Activated T-helper 17 cell treated with anti-CD3 and anti-CD28 coated beads, Interleukin-2, amount 50 U/mL, for 72 hours (primary cell): Measurements from ENCODE around the gene IQCH. TPM values are rescaled to one million over a fixed set of nuclear protein-coding genes. Genes with fewer than 3 reads are reported as not detected.
A peak's percentile ranks its signal among the peaks of the same experiment; 100 is the strongest.

ENCODE experiments used
- ATAC-seq: fragments of 150-1000 bp; cut with Tn5 transposase; replicated peaks from 2 replicates; pipeline ENCODE4 v1.10.0; 2021; ENCODE audit warnings: mild to moderate bottlenecking, moderate library complexity
- H3K27ac Mint-ChIP-seq: one replicate; pipeline ENCODE4 v1.8.0; 2022; ENCODE audit warnings: mixed read lengths
- H3K27me3 Mint-ChIP-seq: one replicate; pipeline ENCODE4 v1.8.0; 2022; ENCODE audit warnings: mixed read lengths
- H3K36me3 Mint-ChIP-seq: one replicate; pipeline ENCODE4 v1.8.0; 2022; ENCODE audit warnings: low read depth, mild to moderate bottlenecking, mixed read lengths
- H3K4me1 Mint-ChIP-seq: one replicate; pipeline ENCODE4 v1.8.0; 2022; ENCODE audit warnings: mixed read lengths
- H3K4me3 Mint-ChIP-seq: one replicate; pipeline ENCODE4 v1.8.0; 2022; ENCODE audit warnings: mild to moderate bottlenecking, mixed read lengths
- H3K9me3 Mint-ChIP-seq: one replicate; pipeline ENCODE4 v1.8.0; 2022; ENCODE audit warnings: mixed read lengths
- total RNA-seq, 2 donors: library from RNA; stranded (reverse); gene quantifications; one replicate each; pipeline ENCODE4 v1.2.3, GENCODE V29; 2022

The IQCH gene
- total RNA-seq, 2 donors from 2014 or later, result 0.77 to 0.89 TPM

- Mint-ChIP-seq H3K4me3 (no peak overlapping the region), H3K9me3 (no peaks in the 10 kb centered on the region), H3K27me3 (peaks cover 6% of the 10 kb centered on the region), H3K27ac (no peak overlapping the region), H3K4me1 (no peaks in the 10 kb centered on the region), H3K36me3 (no peaks in the 10 kb centered on the region)
- no peak for ATAC-seq
These were observed 115.8 kb downstream of the IQCH start for GRCh38 chr15:67370206-67370954.

DNA sequence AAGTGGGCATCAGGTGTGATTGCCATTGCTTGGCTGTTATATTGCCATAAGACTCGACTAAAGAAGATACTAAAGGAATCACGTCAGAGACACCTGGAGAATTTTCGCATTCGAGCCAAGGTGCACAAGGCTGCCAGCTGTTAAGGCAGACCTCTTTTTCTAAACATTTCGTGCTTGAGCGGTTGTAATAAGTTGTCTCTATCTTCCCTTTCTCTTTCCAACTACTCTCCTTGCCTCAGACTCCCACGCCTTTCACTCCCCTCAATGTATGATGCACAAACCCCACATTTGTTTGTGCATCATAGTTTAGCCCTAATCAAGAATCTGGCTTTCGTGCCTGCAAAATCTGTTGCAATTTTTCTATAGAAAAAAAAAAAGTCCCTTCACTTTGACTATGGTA is 118.0 kb downstream of the IQCH start:
- H3K9me3 Mint-ChIP-seq, result no peaks in the 10 kb centered on the region
- peaks cover 6% of the 10 kb centered on the region for H3K27me3 Mint-ChIP-seq
- H3K4me3 Mint-ChIP-seq, result no peak overlapping the region
- no peaks in the 10 kb centered on the region for H3K36me3 Mint-ChIP-seq
- no peak overlapping the region for H3K27ac Mint-ChIP-seq
- H3K4me1 Mint-ChIP-seq, result no peaks in the 10 kb centered on the region
- ATAC-seq, result no peak

- peaks cover 6% of the 10 kb centered on the region for H3K27me3 Mint-ChIP-seq
- no peaks in the 10 kb centered on the region for H3K4me1 Mint-ChIP-seq
- no peak overlapping the region for H3K27ac Mint-ChIP-seq
- no peak for ATAC-seq
- no peaks in the 10 kb centered on the region for H3K9me3 Mint-ChIP-seq
- no peaks in the 10 kb centered on the region for H3K36me3 Mint-ChIP-seq
- no peak overlapping the region for H3K4me3 Mint-ChIP-seq
These were observed 118.5 kb downstream of the IQCH start for GRCh38 chr15:67372986-67373675.

GRCh38 chr15:67373971-67374370 is 119.4 kb downstream of the IQCH start:
- Mint-ChIP-seq H3K4me1 (no peaks in the 10 kb centered on the region), H3K36me3 (no peaks in the 10 kb centered on the region), H3K27me3 (peaks cover 6% of the 10 kb centered on the region), H3K4me3 (no peak overlapping the region), H3K27ac (no peak overlapping the region), H3K9me3 (no peaks in the 10 kb centered on the region)
- ATAC-seq, result no peak

DNA sequence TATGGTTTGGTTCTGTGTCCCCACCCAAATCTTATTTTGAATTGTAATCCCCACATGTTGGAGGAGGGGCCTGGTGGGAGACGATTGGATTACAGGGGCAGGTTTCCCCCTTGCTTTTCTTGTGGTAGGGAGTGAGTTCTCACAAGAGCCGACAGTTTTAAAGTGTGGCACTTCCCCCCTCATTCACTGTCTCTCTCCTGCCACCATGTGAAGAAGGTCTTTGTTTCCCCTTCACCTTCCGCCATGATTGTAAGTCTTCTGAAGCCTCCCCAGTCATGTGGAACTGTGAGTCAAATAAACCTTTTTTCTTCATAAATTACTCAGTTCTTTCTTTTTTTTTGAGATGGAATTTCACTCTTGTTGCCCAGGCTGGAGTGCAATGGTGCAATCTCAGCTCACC is 124.9 kb downstream of the IQCH start:
- H3K4me3 Mint-ChIP-seq, result no peak overlapping the region
- H3K27me3 Mint-ChIP-seq, result peaks cover 5% of the 10 kb centered on the region
- no peak overlapping the region for H3K27ac Mint-ChIP-seq
- H3K36me3 Mint-ChIP-seq, result no peaks in the 10 kb centered on the region
- H3K4me1 Mint-ChIP-seq, result no peaks in the 10 kb centered on the region
- no peaks in the 10 kb centered on the region for H3K9me3 Mint-ChIP-seq
- ATAC-seq, result no peak

DNA sequence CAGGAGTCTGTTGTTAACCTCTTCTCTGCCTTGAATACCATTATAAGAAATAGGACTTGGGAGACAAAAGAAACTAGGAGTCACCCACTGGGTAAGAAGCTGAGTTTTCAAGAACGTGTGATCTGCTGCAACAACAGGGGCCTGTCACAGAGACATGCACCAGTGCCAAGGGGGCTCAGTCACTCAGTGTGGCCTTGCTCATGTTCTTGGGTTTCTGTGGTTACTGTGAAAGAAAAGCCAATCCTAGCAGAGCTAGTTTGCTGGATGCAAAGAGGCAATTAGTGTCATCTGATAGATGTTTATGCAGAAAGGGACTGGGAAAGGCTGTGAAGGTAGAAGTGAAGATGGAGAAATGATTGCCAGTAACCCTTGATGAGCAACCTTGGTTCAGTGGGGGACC is 126.3 kb downstream of the IQCH start:
- ATAC-seq, result peak; percentile 23

DNA sequence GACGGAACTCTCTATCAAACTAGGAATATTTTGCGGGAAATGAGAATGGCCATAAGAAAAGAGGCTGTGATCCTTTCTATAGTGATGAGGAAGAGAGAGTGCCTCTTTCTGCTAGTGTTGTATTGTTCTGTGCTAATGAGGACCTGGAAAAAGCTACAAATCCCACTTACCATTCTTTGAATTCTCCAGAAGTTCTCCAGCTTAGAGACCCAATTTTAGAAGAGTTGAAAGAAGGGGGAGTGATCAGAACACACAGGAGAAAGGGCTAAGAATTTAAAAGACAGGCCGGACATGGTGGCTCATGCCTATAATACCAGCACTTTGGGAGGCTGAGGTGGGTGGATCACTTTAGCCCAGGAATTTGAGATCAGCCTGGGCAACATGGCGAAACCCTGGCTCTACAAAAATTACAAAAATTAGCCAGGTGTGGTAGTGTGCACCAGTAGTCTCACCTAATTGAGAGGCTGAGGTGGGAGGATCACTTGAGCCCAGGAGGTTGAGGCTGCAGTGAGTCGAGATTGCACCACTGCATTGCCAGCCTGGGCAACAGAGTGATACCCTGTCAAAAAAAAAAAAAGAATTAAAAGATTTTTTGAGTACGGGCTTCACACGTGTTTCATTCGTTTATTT is 126.9 kb downstream of the IQCH start:
- ATAC-seq, result no peak
- Mint-ChIP-seq H3K9me3 (no peaks in the 10 kb centered on the region), H3K27ac (no peak overlapping the region), H3K4me1 (no peaks in the 10 kb centered on the region), H3K27me3 (peaks cover 10% of the 10 kb centered on the region), H3K36me3 (no peaks in the 10 kb centered on the region), H3K4me3 (no peak overlapping the region)

More for the DNA sequence above, 126.3 kb downstream of the IQCH start:
- no peaks in the 10 kb centered on the region for H3K4me1 Mint-ChIP-seq
- no peak overlapping the region for H3K27ac Mint-ChIP-seq
- no peak overlapping the region for H3K4me3 Mint-ChIP-seq
- H3K27me3 Mint-ChIP-seq, result peaks cover 10% of the 10 kb centered on the region
- no peaks in the 10 kb centered on the region for H3K9me3 Mint-ChIP-seq
- no peaks in the 10 kb centered on the region for H3K36me3 Mint-ChIP-seq

DNA sequence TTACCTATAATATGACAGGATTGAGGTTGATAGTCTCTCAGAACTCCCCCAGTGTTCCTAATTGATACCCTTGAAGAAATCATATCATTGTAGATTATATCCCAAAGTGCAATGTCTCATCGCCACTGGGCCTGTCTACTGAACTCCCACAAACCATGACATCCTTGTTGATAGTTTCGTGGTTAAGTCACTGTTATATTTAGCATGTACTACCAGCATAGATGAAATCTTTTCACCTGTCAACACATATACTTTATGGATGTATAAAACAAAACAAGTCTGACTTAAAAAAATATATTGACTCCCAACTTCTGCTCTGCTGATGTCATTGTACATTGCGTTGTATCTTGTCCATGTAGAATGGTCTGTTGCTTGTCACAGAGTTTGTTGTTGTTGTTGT is 128.1 kb downstream of the IQCH start:
- Mint-ChIP-seq H3K27me3 (peaks cover 11% of the 10 kb centered on the region), H3K36me3 (no peaks in the 10 kb centered on the region), H3K27ac (no peak overlapping the region), H3K4me1 (no peaks in the 10 kb centered on the region), H3K9me3 (no peaks in the 10 kb centered on the region), H3K4me3 (no peak overlapping the region)
- no peak for ATAC-seq

GRCh38 chr15:67383899-67384298 is 129.3 kb downstream of the IQCH start:
- no peak for ATAC-seq
- H3K4me3 Mint-ChIP-seq, result no peak overlapping the region

DNA sequence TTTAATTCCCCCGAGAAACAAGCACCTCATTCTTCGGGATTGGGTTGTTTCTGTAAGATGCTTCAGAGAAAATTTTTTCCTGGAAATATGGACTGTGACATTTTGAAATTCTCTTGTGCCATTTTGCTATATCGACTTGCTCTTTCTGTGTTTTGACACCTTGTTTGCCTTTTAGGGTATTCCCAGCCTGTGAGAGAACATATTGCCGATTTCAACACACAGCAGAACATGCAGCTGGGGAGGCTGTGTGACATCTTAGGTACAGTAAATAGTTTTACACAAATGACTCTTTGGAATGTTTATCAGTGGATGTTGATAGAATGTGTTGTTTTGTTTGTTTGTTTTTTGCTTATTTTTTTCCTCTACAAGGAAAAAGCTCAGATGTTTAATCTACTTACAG is 130.2 kb downstream of the IQCH start:
- Mint-ChIP-seq H3K36me3 (no peaks in the 10 kb centered on the region), H3K27ac (no peak overlapping the region), H3K9me3 (no peaks in the 10 kb centered on the region), H3K4me3 (no peak overlapping the region), H3K27me3 (peaks cover 10% of the 10 kb centered on the region), H3K4me1 (no peaks in the 10 kb centered on the region)
- ATAC-seq, result no peak

More at GRCh38 chr15:67383899-67384298, 129.3 kb downstream of the IQCH start:
- Mint-ChIP-seq H3K27ac (no peak overlapping the region), H3K9me3 (no peaks in the 10 kb centered on the region), H3K4me1 (no peaks in the 10 kb centered on the region), H3K36me3 (no peaks in the 10 kb centered on the region), H3K27me3 (peaks cover 13% of the 10 kb centered on the region)

DNA sequence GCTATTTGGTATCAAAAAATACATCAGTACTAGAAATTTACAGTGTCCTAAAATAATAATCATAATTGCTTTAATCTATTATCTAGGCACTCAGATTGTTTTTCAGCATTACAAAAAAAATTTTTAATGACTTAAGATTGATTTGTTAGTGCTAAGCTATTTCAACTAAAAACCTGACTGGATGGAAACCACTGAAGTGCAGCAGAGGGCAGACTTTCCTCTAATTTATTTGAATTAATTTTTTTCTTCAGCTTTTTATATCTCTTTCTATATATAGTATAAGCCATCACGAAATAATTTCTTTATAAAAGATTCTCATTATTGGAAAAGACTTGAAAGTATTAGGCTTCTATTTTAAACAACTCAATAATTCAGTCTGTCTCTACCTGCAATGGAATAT is 131.4 kb downstream of the IQCH start:
- Mint-ChIP-seq H3K4me3 (no peak overlapping the region), H3K9me3 (no peaks in the 10 kb centered on the region), H3K36me3 (no peaks in the 10 kb centered on the region), H3K4me1 (no peaks in the 10 kb centered on the region), H3K27ac (no peak overlapping the region), H3K27me3 (peaks cover 7% of the 10 kb centered on the region)
- ATAC-seq, result no peak

DNA sequence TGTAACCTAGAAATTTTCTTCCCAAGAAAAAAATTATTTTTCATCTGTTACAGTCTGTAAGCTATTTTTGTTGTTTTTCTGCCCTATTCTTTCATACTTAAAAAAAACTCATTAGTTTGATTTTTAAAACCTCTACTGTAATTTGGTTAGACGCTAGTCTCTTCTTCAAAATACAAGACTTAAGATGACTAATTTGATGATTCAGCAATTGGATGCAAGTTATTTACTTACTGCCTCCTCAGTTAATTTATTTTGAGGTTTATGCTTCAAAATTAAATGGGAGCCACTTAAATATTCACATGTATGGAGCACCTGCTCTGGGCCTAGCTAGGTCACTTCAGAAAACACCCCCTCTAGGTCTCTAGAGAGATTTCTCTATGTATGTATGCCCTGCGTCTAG is 132.4 kb downstream of the IQCH start:
- no peak overlapping the region for H3K4me3 Mint-ChIP-seq

GRCh38 chr15:67389975-67390374 is 135.4 kb downstream of the IQCH start:
- no peaks in the 10 kb centered on the region for H3K36me3 Mint-ChIP-seq
- H3K9me3 Mint-ChIP-seq, result no peaks in the 10 kb centered on the region
- no peaks in the 10 kb centered on the region for H3K4me1 Mint-ChIP-seq
- ATAC-seq, result no peak
- H3K4me3 Mint-ChIP-seq, result no peak overlapping the region
- peaks cover 10% of the 10 kb centered on the region for H3K27me3 Mint-ChIP-seq
- no peak overlapping the region for H3K27ac Mint-ChIP-seq

More for the DNA sequence above, 132.4 kb downstream of the IQCH start:
- Mint-ChIP-seq H3K4me1 (no peaks in the 10 kb centered on the region), H3K27me3 (peaks cover 10% of the 10 kb centered on the region), H3K27ac (no peak overlapping the region), H3K36me3 (no peaks in the 10 kb centered on the region), H3K9me3 (no peaks in the 10 kb centered on the region)
- no peak for ATAC-seq

DNA sequence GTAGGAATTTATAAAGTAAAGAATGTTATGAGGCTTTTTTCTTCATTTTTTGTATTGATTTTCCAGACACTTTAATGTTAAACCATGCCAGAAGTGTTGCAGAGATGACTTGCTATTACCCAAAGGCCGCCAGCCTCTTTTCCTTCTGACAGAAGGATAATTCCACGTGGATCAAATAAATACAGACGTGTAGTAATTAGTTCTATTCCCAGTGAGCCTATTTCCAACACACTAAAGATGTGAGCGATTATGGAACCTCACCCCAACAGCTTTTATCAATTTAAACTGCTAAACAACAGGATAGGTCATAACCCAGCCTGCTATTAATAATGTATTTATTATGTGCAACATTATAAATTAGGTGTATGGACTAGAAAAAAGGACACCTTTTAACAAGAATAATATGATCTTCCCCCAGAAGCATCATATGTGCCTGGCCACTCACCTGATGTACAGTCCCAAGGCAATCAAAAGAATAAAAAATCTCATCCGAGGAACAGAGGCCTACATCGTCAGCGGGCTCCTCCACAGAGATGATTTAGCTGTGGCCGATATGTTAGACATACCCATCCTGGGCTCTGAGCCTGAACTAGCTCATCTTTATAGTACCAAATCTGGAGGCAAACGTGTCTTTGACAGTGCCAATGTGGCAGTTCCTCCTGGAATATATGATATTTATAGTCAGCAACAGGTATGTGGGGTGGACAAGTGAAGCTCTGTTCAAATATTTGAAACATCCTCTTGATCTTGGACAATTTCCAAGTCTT is 140.5 kb downstream of the IQCH start:
- H3K4me1 Mint-ChIP-seq, result no peaks in the 10 kb centered on the region
- H3K27ac Mint-ChIP-seq, result no peak overlapping the region
- H3K4me3 Mint-ChIP-seq, result no peak overlapping the region
- H3K36me3 Mint-ChIP-seq, result no peaks in the 10 kb centered on the region
- no peaks in the 10 kb centered on the region for H3K9me3 Mint-ChIP-seq
- no peak for ATAC-seq
- peaks cover 4% of the 10 kb centered on the region for H3K27me3 Mint-ChIP-seq
